RWPE2 (cell line): ENCODE results near the gene TSC22D4.

Experiments
- ATAC-seq: fragments of 200-7000 bp; cut with Tn5 transposase; 3 replicates; pipeline ENCODE4 v1.9.1; 2021; ENCODE audit warnings: low read depth
- DNase-seq: peaks from one replicate; pipeline ENCODE4 v3.0.0-alpha.2; 2020; ENCODE audit warnings: low spot score
- H3K27ac ChIP-seq: fragments of 450-650 bp; 2 replicates; pipeline ENCODE4 v1.5.1; 2017; ENCODE audit warnings: mild to moderate bottlenecking; ENCODE audit not compliant: poor library complexity, severe bottlenecking
- H3K27me3 ChIP-seq: fragments of 250-450 bp; sonication (Bioruptor Pico); 2 replicates; pipeline ENCODE4 v1.5.1; 2021; ENCODE audit warnings: mild to moderate bottlenecking, moderate library complexity; ENCODE audit not compliant: insufficient read depth, poor library complexity, severe bottlenecking
- H3K36me3 ChIP-seq: fragments of 250-450 bp; sonication (Bioruptor Pico); 2 replicates; pipeline ENCODE4 v1.5.1; 2020; ENCODE audit warnings: low read depth, mild to moderate bottlenecking, moderate library complexity
- H3K4me1 ChIP-seq: fragments of 250-450 bp; sonication (Bioruptor Pico); 2 replicates; pipeline ENCODE4 v1.5.1; 2021; ENCODE audit warnings: mild to moderate bottlenecking, moderate library complexity; ENCODE audit not compliant: insufficient read depth, poor library complexity, severe bottlenecking
- H3K4me3 ChIP-seq: fragments of 250-450 bp; sonication (Bioruptor Pico); 2 replicates; pipeline ENCODE4 v1.5.1; 2021; ENCODE audit warnings: mild to moderate bottlenecking, moderate library complexity; ENCODE audit not compliant: severe bottlenecking
- H3K9me3 ChIP-seq: fragments of 250-450 bp; sonication (Bioruptor Pico); 2 replicates; pipeline ENCODE4 v1.5.1; 2021; ENCODE audit warnings: mild to moderate bottlenecking, moderate library complexity; ENCODE audit not compliant: severe bottlenecking
- CTCF ChIP-seq: fragments of 450-650 bp; IDR thresholded peaks from one replicate; pipeline ENCODE4 v1.5.1; 2017; ENCODE audit warnings: mild to moderate bottlenecking, moderate library complexity; ENCODE audit not compliant: poor library complexity, severe bottlenecking

Gene TSC22D4

DNA sequence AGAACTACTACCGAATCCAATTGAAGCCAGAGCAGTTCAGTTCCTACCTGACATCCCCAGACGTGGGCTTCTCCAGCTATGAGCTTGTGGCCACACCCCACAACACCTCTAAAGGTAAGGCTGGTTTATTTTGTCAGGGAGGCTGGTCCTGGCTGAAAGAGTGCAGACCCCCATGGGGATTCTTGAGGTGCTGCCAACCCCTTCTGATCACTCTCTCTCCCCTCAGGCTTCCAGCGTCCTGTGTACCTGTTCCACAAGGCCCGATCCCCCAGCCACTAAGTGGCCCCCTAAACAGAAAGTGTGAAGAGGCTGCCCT lies 45.8 kb downstream of the TSC22D4 start:
- no peak for TF ChIP-seq CTCF

DNA sequence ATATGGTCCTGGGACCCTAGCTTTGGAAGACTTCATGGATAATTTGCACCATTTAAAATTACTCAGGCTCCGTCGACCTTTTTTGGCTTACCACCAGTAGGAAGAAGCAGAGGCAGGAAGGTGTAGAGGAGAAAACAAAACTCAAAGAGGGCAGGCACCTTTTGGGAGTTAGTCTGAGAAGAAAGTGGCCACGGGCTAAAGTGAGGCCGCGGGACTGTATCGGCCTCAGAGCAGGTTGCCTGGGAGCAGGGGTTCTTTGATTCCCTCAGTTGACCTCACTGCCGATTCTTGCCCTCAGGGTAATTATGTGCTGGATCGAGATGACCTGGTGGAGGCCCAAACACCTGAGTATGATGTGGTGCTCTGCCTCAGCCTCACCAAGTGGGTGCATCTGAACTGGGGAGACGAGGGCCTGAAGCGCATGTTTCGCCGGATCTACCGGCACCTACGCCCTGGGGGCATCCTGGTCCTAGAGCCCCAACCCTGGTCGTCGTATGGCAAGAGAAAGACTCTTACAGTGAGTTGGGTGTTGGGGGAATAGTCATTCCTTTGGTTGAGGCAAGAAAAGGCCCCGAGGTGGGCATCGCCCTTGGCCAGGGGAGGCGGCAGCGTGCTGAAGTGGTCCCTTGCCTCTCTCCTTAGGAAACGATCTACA lies 46.3 kb downstream of the TSC22D4 start:
- H3K27me3 ChIP-seq = no peaks in the 10 kb centered on the region
- peaks cover 34% of the 10 kb centered on the region for H3K36me3 ChIP-seq
- H3K4me3 ChIP-seq = no peak overlapping the region
- DNase-seq = no peak
- H3K4me1 ChIP-seq = peaks cover 3% of the 10 kb centered on the region
- no peaks in the 10 kb centered on the region for H3K9me3 ChIP-seq
- TF ChIP-seq CTCF = no peak
- peak overlapping the region; percentile 19 for H3K27ac ChIP-seq
- no peak for ATAC-seq

More for the DNA sequence above, 45.8 kb downstream of the TSC22D4 start:
- Histone ChIP-seq H3K9me3 (no peaks in the 10 kb centered on the region), H3K36me3 (peaks cover 34% of the 10 kb centered on the region), H3K4me1 (peaks cover 3% of the 10 kb centered on the region), H3K4me3 (no peak overlapping the region), H3K27ac (no peak overlapping the region), H3K27me3 (no peaks in the 10 kb centered on the region)
- DNase-seq = no peak
- ATAC-seq = no peak

- Histone ChIP-seq H3K36me3 (peaks cover 34% of the 10 kb centered on the region), H3K9me3 (no peaks in the 10 kb centered on the region), H3K4me1 (peaks cover 3% of the 10 kb centered on the region), H3K27ac (peak overlapping the region; percentile 19), H3K27me3 (no peaks in the 10 kb centered on the region), H3K4me3 (no peak overlapping the region)
- no peak for ATAC-seq
- TF ChIP-seq CTCF = no peak
- no peak for DNase-seq
These were observed 47.0 kb downstream of the TSC22D4 start for GRCh38 chr7:100432053-100432452.

DNA sequence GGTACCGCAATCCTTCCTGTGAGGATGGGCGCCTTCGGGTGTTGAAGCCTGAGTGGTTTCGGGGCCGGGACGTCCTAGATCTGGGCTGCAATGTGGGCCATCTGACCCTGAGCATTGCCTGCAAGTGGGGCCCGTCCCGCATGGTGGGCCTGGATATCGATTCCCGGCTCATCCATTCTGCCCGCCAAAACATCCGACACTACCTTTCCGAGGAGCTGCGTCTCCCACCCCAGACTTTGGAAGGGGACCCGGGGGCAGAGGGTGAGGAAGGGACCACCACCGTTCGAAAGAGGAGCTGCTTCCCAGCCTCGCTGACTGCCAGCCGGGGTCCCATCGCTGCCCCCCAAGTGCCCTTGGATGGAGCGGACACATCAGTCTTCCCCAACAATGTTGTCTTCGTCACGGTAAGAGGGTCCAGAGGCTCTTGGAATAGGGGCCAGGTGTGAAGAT lies 47.7 kb downstream of the TSC22D4 start:
- Histone ChIP-seq H3K4me1 (peaks cover 3% of the 10 kb centered on the region), H3K27me3 (no peaks in the 10 kb centered on the region), H3K27ac (peak overlapping the region; percentile 79), H3K36me3 (peaks cover 34% of the 10 kb centered on the region), H3K9me3 (no peaks in the 10 kb centered on the region), H3K4me3 (no peak overlapping the region)
- no peak for TF ChIP-seq CTCF
- DNase-seq = no peak
- ATAC-seq = no peak

- DNase-seq (no peak), ATAC-seq (no peak)
- Histone ChIP-seq H3K36me3 (peaks cover 34% of the 10 kb centered on the region), H3K27ac (peak overlapping the region; percentile 79), H3K9me3 (no peaks in the 10 kb centered on the region), H3K27me3 (no peaks in the 10 kb centered on the region), H3K4me3 (peak overlapping the region; percentile 67), H3K4me1 (peaks cover 3% of the 10 kb centered on the region)
- no peak for TF ChIP-seq CTCF
These were observed 48.3 kb downstream of the TSC22D4 start for GRCh38 chr7:100430493-100431285.
